Gastroesophageal sphincter (tissue), 3 donors: Measurements from ENCODE around the gene KPNA1.

Source experiments
- EP300 ChIP-seq: sonication (generic); formaldehyde crosslinking; IDR thresholded peaks from one replicate; pipeline ENCODE4 v1.6.1; 2017; ENCODE audit warnings: antibody characterized with exemption, mild to moderate bottlenecking
- TF ChIP-seq, protein P1 (sequence below), 4 experiments: fragments of 200-600 bp in 2 of 4; fragments of 450-650 bp in 2 of 4; sonication (generic) in 1 of 4; IDR thresholded peaks; one replicate each; pipeline ENCODE4 v1.5.1; 2017 to 2019; ENCODE audit warnings: antibody characterized with exemption in 4 of 4, mild to moderate bottlenecking in 2 of 4, moderate library complexity in 2 of 4

DNA sequence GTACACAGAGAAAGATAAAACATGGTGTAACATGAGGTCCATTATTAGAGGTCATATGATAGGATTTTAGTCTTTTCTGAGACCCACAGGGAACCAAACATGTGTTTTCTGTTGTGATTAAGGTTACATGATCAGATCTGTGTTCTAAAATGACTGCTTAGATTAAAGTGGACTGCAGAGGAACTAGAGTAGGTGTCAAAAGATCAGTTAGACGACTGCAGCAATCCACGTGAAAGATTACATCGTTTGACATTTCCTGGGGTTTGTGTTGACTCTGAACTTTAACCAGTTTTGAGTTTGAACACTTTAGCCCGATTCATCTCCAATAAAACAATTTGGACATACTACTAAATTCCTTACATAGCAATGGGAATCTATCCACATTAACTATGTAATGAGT, 136.8 kb downstream of the KPNA1 start:
- TF ChIP-seq, protein P1, sequence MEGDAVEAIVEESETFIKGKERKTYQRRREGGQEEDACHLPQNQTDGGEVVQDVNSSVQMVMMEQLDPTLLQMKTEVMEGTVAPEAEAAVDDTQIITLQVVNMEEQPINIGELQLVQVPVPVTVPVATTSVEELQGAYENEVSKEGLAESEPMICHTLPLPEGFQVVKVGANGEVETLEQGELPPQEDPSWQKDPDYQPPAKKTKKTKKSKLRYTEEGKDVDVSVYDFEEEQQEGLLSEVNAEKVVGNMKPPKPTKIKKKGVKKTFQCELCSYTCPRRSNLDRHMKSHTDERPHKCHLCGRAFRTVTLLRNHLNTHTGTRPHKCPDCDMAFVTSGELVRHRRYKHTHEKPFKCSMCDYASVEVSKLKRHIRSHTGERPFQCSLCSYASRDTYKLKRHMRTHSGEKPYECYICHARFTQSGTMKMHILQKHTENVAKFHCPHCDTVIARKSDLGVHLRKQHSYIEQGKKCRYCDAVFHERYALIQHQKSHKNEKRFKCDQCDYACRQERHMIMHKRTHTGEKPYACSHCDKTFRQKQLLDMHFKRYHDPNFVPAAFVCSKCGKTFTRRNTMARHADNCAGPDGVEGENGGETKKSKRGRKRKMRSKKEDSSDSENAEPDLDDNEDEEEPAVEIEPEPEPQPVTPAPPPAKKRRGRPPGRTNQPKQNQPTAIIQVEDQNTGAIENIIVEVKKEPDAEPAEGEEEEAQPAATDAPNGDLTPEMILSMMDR (IDR thresholded peaks at IDR 0.05) = no peak
- no peak for TF ChIP-seq EP300
